Measurements from ENCODE around the gene KCNJ12. TPM values are rescaled to one million over a fixed set of nuclear protein-coding genes. Genes with fewer than 3 reads are reported as not detected.

Gene KCNJ12
- 2.0 and 2.9 TPM in 2 replicates for total RNA-seq

DNA sequence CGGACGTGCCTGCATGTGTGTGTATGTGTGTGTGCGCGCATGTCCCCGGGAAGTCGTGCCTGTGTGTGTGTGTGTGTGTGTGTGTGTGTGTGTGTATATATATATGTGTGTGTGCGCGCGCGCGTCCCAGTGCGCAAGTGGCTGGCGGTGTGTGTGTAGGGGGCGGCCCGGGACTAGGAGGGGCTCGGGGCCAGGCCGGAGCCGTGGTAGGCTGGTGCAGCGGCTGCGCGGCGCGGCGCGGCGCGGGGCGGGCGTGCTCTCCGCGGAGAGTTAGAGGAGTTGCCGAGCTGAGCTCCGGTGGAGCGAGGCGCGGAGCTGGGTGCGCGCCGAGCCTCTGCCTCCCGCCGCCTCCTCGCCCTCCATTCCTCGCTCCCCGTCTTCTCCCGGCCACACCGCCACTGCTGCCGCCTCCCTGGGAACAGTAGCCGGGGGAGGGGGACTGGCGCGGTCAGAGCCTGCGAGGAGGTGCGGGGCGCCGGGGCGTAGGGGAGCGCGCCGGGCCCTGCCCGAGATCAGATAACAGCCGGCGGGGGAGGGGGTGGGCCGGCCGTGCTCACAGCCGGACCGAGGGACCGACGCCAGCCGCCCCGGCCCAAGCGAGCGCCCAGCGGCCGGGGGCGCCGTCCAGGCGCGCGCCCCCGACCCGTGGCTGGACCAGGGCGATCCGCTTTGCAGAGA, at the start of gene KCNJ12:
TSS of gene KCNJ12 (plus strand) at position 277 of the 678 bp plus-strand sequence. CDS start 38,986 bp downstream, outside the sequence.

Other genes starting within 250 kb of the KCNJ12 start
- 28.8 and 40.1 TPM in 2 replicates for gene DHRS7B, start 249.4 kb upstream of the KCNJ12 start, total RNA-seq
- 26.4 and 37.7 TPM in 2 replicates for gene TMEM11, start 162.2 kb upstream of the KCNJ12 start, total RNA-seq
- gene NATD1, start 122.9 kb upstream of the KCNJ12 start, total RNA-seq, result 4.7 and 7.3 TPM in 2 replicates
- 11.6 and 23.2 TPM in 2 replicates for gene MAP2K3, start 91.6 kb upstream of the KCNJ12 start, total RNA-seq